Stimulated activated naive B cell treated with anti-CD40 and anti-IgM and Interleukin-4, amounts not matched to agents 10 μg/mL and 1 μg/mL and 100 μg/mL, for 72 hours (primary cell): Measurements from ENCODE around the gene DEFB123.
A peak's percentile ranks its signal among the peaks of the same experiment; 100 is the strongest.

ENCODE experiments used
- ATAC-seq, 2 donors: fragments of 150-1000 bp; cut with Tn5 transposase; replicated peaks; 2 replicates each; pipeline ENCODE4 v1.10.0; 2021; ENCODE audit warnings: moderate library complexity in 1 of 2
- DNase-seq: peaks from one replicate; pipeline ENCODE4 v3.0.0; 2021
- H3K27ac Mint-ChIP-seq: one replicate; pipeline ENCODE4 v1.8.0; 2022; ENCODE audit warnings: mild to moderate bottlenecking, mixed read lengths
- H3K27me3 Mint-ChIP-seq, 2 donors: one replicate each; pipeline ENCODE4 v1.8.0; 2022; ENCODE audit warnings: mixed read lengths in 2 of 2
- H3K36me3 Mint-ChIP-seq, 2 donors: one replicate each; pipeline ENCODE4 v1.8.0; 2022; ENCODE audit warnings: mixed read lengths in 2 of 2, mild to moderate bottlenecking in 1 of 2
- H3K4me1 Mint-ChIP-seq, 2 donors: one replicate each; pipeline ENCODE4 v1.8.0; 2022; ENCODE audit warnings: mixed read lengths in 2 of 2, mild to moderate bottlenecking in 1 of 2
- H3K4me3 Mint-ChIP-seq, 2 donors: one replicate each; pipeline ENCODE4 v1.8.0; 2022; ENCODE audit warnings: mild to moderate bottlenecking in 2 of 2, mixed read lengths in 2 of 2, moderate library complexity in 1 of 2
- H3K9me3 Mint-ChIP-seq, 2 donors: one replicate each; pipeline ENCODE4 v1.8.0; 2022; ENCODE audit warnings: mixed read lengths in 2 of 2, mild to moderate bottlenecking in 1 of 2

Gene DEFB123

DNA sequence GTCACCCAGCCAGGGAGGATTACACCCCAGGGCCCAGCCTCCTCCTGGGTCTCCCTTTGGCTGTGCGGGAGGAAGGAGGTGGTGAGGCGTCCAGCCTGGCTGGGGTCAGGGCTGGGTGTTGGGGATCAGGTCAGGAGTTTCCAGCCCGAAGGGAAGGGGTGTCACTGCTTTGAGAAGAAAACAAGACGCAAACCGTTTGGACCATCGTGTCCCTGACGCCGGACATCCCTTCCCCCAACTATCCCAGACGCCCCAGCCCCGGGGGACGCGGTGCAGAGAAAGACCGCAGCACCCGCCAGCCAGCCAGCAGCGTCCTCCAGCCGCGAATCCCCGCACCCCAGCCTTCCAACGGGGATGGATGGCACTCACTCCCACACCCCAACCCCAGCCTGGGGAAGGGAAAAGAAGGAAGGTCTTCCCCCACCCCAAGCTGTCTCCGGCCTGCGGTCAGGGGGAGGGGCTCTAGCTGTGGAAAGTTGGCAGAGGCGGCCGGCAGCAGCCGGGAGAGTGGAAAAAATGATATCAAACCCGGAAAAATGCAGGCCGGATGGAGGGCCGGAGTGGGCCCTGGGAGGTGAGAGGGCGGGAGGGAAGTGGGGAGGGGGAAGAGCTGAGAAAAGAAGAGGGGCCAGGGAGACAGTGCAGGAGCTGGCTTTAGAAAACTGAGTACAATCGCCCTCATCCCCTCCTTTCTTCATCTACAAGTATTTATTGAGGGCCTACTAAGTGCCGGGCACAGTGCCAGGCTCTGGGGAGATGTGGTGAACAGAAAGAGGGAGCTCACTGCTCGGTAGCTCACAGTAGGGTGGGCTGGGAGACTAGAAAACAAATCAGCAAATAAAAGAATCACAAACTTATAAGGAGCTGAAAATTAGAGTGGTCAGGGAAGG lies 45.3 kb downstream of the DEFB123 start:
- Mint-ChIP-seq H3K27me3 (peaks cover 45 to 61% of the 10 kb centered on the region in 2 donors), H3K4me1 (peaks cover 2 to 11% of the 10 kb centered on the region in 2 donors), H3K9me3 (peaks cover 0 to 1% of the 10 kb centered on the region in 2 donors), H3K36me3 (peaks cover 0 to 6% of the 10 kb centered on the region in 2 donors), H3K4me3 (peak overlapping the region in 1 of 2 donors; percentile 26), H3K27ac (peak overlapping the region; percentile 15)
- ATAC-seq (peak in 1 of 2 donors; percentile 18), DNase-seq (no peak)

DNA sequence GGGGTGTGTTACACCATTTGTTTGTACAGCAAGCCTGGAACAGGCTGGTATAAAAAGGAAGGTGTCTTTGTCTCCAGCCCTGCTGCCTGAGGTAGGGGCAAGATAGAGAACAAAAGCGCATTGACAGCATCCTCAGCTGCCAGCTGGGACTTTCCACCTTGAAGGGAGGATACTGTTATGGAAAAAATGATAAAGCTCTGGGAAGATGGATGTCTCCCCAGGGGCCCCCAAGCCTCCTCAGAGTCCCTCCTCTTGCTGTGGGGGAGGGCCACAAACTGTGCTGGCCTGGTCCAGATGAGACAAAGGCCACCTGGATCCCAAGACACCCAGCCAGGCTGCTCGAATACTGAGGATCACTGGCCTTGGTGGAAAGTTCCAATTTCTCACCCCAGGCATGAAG lies 47.7 kb downstream of the DEFB123 start:
- Mint-ChIP-seq H3K27ac (no peak overlapping the region), H3K4me1 (peaks cover 2 to 11% of the 10 kb centered on the region in 2 donors)
- ATAC-seq, result no peak

DNA sequence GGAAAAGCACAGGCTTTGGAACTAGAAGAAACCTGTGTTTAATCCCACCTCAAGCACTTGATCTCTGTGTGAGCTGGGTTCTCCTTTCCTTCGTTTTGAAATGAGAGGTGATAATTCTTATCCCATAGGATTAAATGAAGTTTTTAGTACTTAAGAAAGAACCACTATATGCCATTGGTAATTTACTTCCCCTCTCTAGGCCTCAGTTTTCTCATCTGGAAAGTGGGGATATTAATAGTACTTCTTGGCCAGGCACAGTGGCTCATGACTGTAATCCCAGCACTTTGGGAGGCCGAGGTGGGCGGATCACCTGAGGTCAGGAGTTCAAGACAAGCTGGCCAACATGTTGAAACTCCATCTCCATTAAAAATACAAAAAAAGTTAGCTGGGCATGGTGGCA lies 48.7 kb downstream of the DEFB123 start:
- Mint-ChIP-seq H3K27me3 (peaks cover 32 to 36% of the 10 kb centered on the region in 2 donors), H3K27ac (no peak overlapping the region), H3K4me1 (peaks cover 2 to 11% of the 10 kb centered on the region in 2 donors), H3K4me3 (no peak overlapping the region), H3K9me3 (no peaks in the 10 kb centered on the region), H3K36me3 (peaks cover 0 to 3% of the 10 kb centered on the region in 2 donors)
- DNase-seq (no peak), ATAC-seq (no peak)

More for the DNA sequence above, 47.7 kb downstream of the DEFB123 start:
- no peak for DNase-seq
- Mint-ChIP-seq H3K9me3 (peaks cover 0 to 1% of the 10 kb centered on the region in 2 donors), H3K27me3 (peaks cover 34 to 40% of the 10 kb centered on the region in 2 donors), H3K4me3 (no peak overlapping the region), H3K36me3 (peaks cover 0 to 3% of the 10 kb centered on the region in 2 donors)

DNA sequence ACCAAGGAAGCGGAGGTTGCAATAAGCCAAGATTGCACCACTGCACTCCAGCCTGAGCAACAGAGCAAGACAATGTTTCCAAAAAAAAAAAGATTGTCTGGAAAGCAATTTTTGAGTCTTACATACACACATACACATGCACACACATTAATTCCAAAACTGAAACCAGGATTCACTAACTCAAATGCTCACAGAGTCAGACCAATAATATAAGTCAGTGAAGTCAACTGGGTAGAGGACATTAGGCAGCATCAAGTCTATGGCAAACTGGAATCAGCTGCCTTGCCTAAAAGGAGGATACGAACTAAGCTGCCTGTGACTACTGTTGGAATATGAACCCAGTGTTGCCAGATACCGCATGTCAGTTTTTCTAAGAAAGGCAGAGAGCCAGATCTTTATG lies 50.3 kb downstream of the DEFB123 start:
- Mint-ChIP-seq H3K36me3 (no peaks in the 10 kb centered on the region), H3K4me3 (no peak overlapping the region), H3K9me3 (no peaks in the 10 kb centered on the region), H3K4me1 (peaks cover 0 to 6% of the 10 kb centered on the region in 2 donors), H3K27me3 (peaks cover 22 to 26% of the 10 kb centered on the region in 2 donors), H3K27ac (no peak overlapping the region)
- ATAC-seq, result no peak
- DNase-seq, result no peak

GRCh38 chr20:31494131-31494530 lies 53.7 kb downstream of the DEFB123 start:
- H3K27me3 Mint-ChIP-seq, result peaks cover 33 to 39% of the 10 kb centered on the region in 2 donors
- H3K9me3 Mint-ChIP-seq, result no peaks in the 10 kb centered on the region
- H3K4me3 Mint-ChIP-seq, result no peak overlapping the region
- no peak overlapping the region for H3K27ac Mint-ChIP-seq
- no peaks in the 10 kb centered on the region for H3K4me1 Mint-ChIP-seq
- no peak for DNase-seq
- H3K36me3 Mint-ChIP-seq, result no peaks in the 10 kb centered on the region
- no peak for ATAC-seq

GRCh38 chr20:31496761-31497295 lies 56.4 kb downstream of the DEFB123 start:
- no peak for ATAC-seq
- no peak overlapping the region for H3K27ac Mint-ChIP-seq
- peaks cover 37 to 46% of the 10 kb centered on the region in 2 donors for H3K27me3 Mint-ChIP-seq
- no peaks in the 10 kb centered on the region for H3K36me3 Mint-ChIP-seq
- H3K4me1 Mint-ChIP-seq, result no peaks in the 10 kb centered on the region
- no peak overlapping the region for H3K4me3 Mint-ChIP-seq
- no peaks in the 10 kb centered on the region for H3K9me3 Mint-ChIP-seq
- no peak for DNase-seq

DNA sequence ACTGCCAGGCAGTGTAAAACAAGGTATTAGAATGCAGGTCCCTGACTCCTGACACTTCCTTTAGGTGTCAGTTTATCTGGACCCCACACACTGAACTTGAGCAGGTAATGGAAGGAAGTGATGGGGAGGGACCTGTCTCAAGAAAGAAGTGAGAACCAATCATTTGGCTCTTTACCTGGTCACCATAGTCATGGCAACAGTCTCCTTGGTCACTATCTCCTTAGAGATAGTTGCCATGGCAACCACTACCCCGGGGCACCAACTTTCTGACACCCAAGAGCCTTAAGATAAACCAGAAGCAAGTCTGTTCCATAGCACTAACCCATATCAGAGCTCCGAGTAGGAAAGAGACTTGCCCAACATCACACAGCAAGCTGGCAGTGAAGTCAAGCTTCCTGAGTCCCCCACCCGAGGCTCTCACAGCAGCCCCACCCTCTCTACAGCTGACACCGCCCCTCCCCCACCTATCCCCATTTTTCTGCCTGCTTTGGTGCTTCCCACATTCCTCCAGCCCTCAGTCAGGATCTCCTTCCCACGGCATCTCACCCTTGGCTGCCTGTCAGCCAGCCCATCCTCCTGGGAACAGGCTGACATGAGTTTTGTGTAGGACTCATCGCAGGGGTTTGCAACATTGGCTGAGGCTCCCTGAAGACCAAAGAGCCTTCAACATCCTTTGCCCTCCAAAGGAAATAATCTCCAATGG lies 57.6 kb downstream of the DEFB123 start:
- Mint-ChIP-seq H3K36me3 (no peaks in the 10 kb centered on the region), H3K4me1 (no peaks in the 10 kb centered on the region), H3K27ac (no peak overlapping the region), H3K4me3 (no peak overlapping the region), H3K9me3 (no peaks in the 10 kb centered on the region), H3K27me3 (peaks cover 45 to 47% of the 10 kb centered on the region in 2 donors)
- ATAC-seq (no peak), DNase-seq (no peak)
